Smooth muscle cell (in vitro differentiated cells): ENCODE results near the gene PAM. TPM values are rescaled to one million over a fixed set of nuclear protein-coding genes. Genes with fewer than 3 reads are reported as not detected.

Experiments
- DNase-seq: peaks from one replicate; lab custom pipeline; 2025; ENCODE audit not compliant: unreplicated experiment; lab: John Stamatoyannopoulos, UW
- H2AFZ ChIP-seq: fragments of 200-600 bp; sonication (generic); 2 replicates; pipeline ENCODE4 v1.6.0; 2016; ENCODE audit warnings: antibody characterized with exemption, low read depth, mild to moderate bottlenecking
- H3F3A ChIP-seq: fragments of 200-600 bp; sonication (generic); 2 replicates; pipeline ENCODE4 v1.6.0; 2017; ENCODE audit warnings: antibody characterized with exemption, low read depth
- H3K27ac ChIP-seq: fragments of 200-600 bp; sonication (generic); 2 replicates; pipeline ENCODE4 v1.5.1; 2016; ENCODE audit warnings: low read depth, mild to moderate bottlenecking
- H3K27me3 ChIP-seq: fragments of 200-600 bp; sonication (generic); 2 replicates; pipeline ENCODE4 v1.6.1; 2016; ENCODE audit warnings: low read depth, mild to moderate bottlenecking
- H3K36me3 ChIP-seq: fragments of 200-600 bp; sonication (generic); 2 replicates; pipeline ENCODE4 v1.5.1; 2016; ENCODE audit warnings: low read depth
- H3K4me1 ChIP-seq: fragments of 200-600 bp; sonication (generic); 2 replicates; pipeline ENCODE4 v1.5.1; 2016; ENCODE audit warnings: low read depth
- H3K4me2 ChIP-seq: fragments of 200-600 bp; sonication (generic); 2 replicates; pipeline ENCODE4 v1.6.0; 2016; ENCODE audit warnings: mild to moderate bottlenecking
- H3K4me3 ChIP-seq: fragments of 200-600 bp; sonication (generic); 2 replicates; pipeline ENCODE4 v1.5.1; 2016; ENCODE audit warnings: mild to moderate bottlenecking
- H3K79me2 ChIP-seq: fragments of 200-600 bp; sonication (generic); 2 replicates; pipeline ENCODE4 v1.6.0; 2016; ENCODE audit warnings: low read depth, mild to moderate bottlenecking
- H3K9ac ChIP-seq: fragments of 200-600 bp; sonication (generic); 2 replicates; pipeline ENCODE4 v1.6.0; 2016; ENCODE audit warnings: low read depth
- H3K9me3 ChIP-seq: fragments of 200-600 bp; sonication (generic); replicated peaks from 2 replicates; pipeline ENCODE4 v1.5.1; 2016; ENCODE audit warnings: low read depth
- H4K20me1 ChIP-seq: fragments of 200-600 bp; sonication (generic); 2 replicates; pipeline ENCODE4 v1.6.0; 2016; ENCODE audit warnings: low read depth
- CTCF ChIP-seq: fragments of 200-600 bp; sonication (generic); IDR thresholded peaks from 2 replicates; pipeline ENCODE4 v1.5.1; 2017; ENCODE audit warnings: borderline replicate concordance, mild to moderate bottlenecking, antibody characterized with exemption; ENCODE audit not compliant: insufficient read depth, poor library complexity, severe bottlenecking
- WGBS: methylation state at CpG from one replicate; pipeline ENCODE4 v1.1.7; 2016; ENCODE audit warnings: low lambda C conversion rate; 5-methylcytosine and 5-hydroxymethylcytosine counted together
- polyA plus RNA-seq: library from polyadenylated mRNA; unstranded; fragments of >200 nt; fragmentation: Nextera tagmentation; extraction: Ambion mirVana; gene quantifications from 2 replicates; pipeline ENCODE4 v1.2.1, GENCODE V29; 2016
- total RNA-seq: library from RNA; depleted of rRNA; stranded (reverse); fragments of >200 nt; gene quantifications from 2 replicates; pipeline ENCODE4 v1.2.3, GENCODE V29; 2014

Gene PAM
- total and polyA plus RNA-seq, 2 experiments from 2014 or later: 117 to 155 TPM

DNA sequence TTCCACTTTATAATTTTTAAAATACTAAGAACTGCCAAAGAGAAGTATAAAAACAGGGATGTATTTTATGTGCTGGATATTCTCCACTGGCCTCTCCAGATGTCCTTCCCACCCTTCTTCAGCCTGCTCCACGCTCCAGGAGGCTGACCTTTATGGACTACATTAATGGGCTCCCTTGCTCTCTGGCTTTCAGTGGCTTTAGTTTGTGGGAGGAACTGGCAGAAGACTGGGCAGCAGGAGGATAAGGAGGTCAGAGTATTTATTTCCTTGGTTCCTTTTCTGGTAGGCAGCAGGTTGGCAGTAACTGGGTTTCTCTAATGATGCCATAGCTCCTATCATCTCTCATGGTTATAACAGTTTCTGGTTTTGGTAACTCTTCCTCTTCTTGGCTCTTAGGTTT is 133.9 kb downstream of the PAM start:
- H3K27me3 ChIP-seq: no peaks in the 10 kb centered on the region
- H3K4me1 ChIP-seq: peaks cover 4% of the 10 kb centered on the region
- peaks cover 5% of the 10 kb centered on the region for H3K79me2 ChIP-seq
- H3F3A ChIP-seq: no peaks in the 10 kb centered on the region
- peaks cover 45% of the 10 kb centered on the region for H4K20me1 ChIP-seq
- 87% methylated on average over 1 of the region's 1 CpG for WGBS
- TF ChIP-seq CTCF: no peak
- no peaks in the 10 kb centered on the region for H3K36me3 ChIP-seq
- H2AFZ ChIP-seq: no peak overlapping the region
- H3K9ac ChIP-seq: no peak overlapping the region
- H3K27ac ChIP-seq: no peak overlapping the region
- no peak for DNase-seq
- no peaks in the 10 kb centered on the region for H3K9me3 ChIP-seq
- no peak overlapping the region for H3K4me2 ChIP-seq
- no peak overlapping the region for H3K4me3 ChIP-seq

- Histone ChIP-seq H3K9ac (no peak overlapping the region), H3K36me3 (no peaks in the 10 kb centered on the region), H2AFZ (no peak overlapping the region), H4K20me1 (peaks cover 47% of the 10 kb centered on the region), H3K4me3 (no peak overlapping the region), H3K27ac (no peak overlapping the region), H3K9me3 (no peaks in the 10 kb centered on the region), H3K79me2 (peaks cover 5% of the 10 kb centered on the region), H3K4me1 (peaks cover 4% of the 10 kb centered on the region), H3K27me3 (no peaks in the 10 kb centered on the region), H3F3A (no peaks in the 10 kb centered on the region), H3K4me2 (no peak overlapping the region)
- DNase-seq: no peak
- TF ChIP-seq CTCF: no peak
- 86% methylated on average over 3 of the region's 3 CpGs for WGBS
These were observed 135.0 kb downstream of the PAM start for GRCh38 chr5:102890133-102890532.

- no peaks in the 10 kb centered on the region for H3F3A ChIP-seq
- H3K4me3 ChIP-seq: no peak overlapping the region
- no peak overlapping the region for H3K9ac ChIP-seq
- peaks cover 47% of the 10 kb centered on the region for H4K20me1 ChIP-seq
- no peak overlapping the region for H3K27ac ChIP-seq
- no peaks in the 10 kb centered on the region for H3K9me3 ChIP-seq
- H3K36me3 ChIP-seq: no peaks in the 10 kb centered on the region
- H3K79me2 ChIP-seq: peaks cover 5% of the 10 kb centered on the region
- no peaks in the 10 kb centered on the region for H3K27me3 ChIP-seq
- WGBS: 70% methylated on average over 3 of the region's 3 CpGs
- H2AFZ ChIP-seq: no peak overlapping the region
- H3K4me2 ChIP-seq: no peak overlapping the region
- H3K4me1 ChIP-seq: no peaks in the 10 kb centered on the region
- DNase-seq: no peak
- TF ChIP-seq CTCF: no peak
These were observed 136.1 kb downstream of the PAM start for GRCh38 chr5:102891175-102891574.

DNA sequence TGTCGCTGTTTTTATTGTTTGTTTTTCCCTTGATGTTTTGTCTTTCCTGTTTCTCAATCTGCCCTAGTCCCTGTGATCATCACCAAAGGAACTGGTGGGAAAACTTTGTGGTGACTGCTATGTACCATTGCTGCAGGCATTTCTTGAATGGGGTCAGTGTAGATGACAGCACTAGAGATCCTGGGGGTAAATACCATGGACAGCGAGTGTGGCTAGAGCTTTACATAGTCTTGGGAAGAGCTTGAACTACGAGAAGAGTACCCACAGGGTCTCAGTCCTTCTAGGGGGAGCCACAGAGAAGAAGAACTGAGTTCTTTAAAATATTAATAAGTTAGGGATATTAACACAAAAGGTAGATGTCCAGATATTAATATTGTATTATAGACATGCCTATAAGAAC is 138.8 kb downstream of the PAM start:
- Histone ChIP-seq H4K20me1 (peaks cover 57% of the 10 kb centered on the region), H3K27ac (no peak overlapping the region), H2AFZ (no peak overlapping the region), H3K27me3 (no peaks in the 10 kb centered on the region), H3K79me2 (peaks cover 5% of the 10 kb centered on the region), H3K36me3 (no peaks in the 10 kb centered on the region), H3K4me2 (no peak overlapping the region), H3F3A (no peaks in the 10 kb centered on the region), H3K9me3 (no peaks in the 10 kb centered on the region), H3K4me3 (no peak overlapping the region), H3K9ac (no peak overlapping the region), H3K4me1 (no peaks in the 10 kb centered on the region)
- WGBS: 88% methylated on average over 3 of the region's 3 CpGs
- no peak for TF ChIP-seq CTCF
- no peak for DNase-seq
